ENCODE data around the gene FBXW10.
"Not testable (repeated sequence)": the region's sequence is repeated elsewhere in the genome, so short reads cannot be mapped to it uniquely, and the experiment has no call there.

Gene FBXW10

DNA sequence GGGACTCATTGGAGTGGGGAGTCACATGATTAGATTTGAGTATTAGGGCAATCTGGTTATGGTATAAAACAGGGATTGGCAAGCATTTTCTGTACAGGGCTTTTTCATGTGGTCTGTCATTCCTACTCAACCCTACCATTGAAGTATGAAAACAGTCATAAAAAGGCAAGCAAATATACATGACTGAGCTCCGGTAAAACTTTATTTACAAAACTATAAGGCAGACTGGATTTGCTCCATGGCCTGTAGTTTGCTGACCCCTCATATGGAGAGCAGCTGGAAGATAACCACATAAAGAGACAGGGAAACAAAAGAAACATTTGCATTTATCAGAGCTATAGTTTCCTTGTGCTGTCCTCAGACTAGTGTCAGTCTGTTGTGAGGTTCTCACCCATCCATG lies 83.8 kb downstream of the FBXW10 start:
- not testable (repeated sequence) for DNase-seq (ENCODE audit: low read depth in 2 of 2)

Data from stimulated activated CD8-positive, alpha-beta memory T cell treated with anti-CD3 and anti-CD28 coated beads, Interleukin-7, amount 100 ng/mL, for 1 hour (primary cell).